SKM-1 (cell line): Measurements from ENCODE around the gene TEDDM1.
"Not testable (repeated sequence)": the region's sequence is repeated elsewhere in the genome, so short reads cannot be mapped to it uniquely, and the experiment has no call there.

Experiments used
- DNase-seq: peaks from one replicate; lab custom pipeline; 2025; ENCODE audit not compliant: unreplicated experiment; lab: John Stamatoyannopoulos, UW

Gene TEDDM1

GRCh38 chr1:182400567-182400966 is at the start of gene TEDDM1:
Gene TEDDM1, minus strand, starts transcription at chr1:182400667. Its CDS starts 182 bp downstream, at chr1:182400485.
- DNase-seq, result no peak

DNA sequence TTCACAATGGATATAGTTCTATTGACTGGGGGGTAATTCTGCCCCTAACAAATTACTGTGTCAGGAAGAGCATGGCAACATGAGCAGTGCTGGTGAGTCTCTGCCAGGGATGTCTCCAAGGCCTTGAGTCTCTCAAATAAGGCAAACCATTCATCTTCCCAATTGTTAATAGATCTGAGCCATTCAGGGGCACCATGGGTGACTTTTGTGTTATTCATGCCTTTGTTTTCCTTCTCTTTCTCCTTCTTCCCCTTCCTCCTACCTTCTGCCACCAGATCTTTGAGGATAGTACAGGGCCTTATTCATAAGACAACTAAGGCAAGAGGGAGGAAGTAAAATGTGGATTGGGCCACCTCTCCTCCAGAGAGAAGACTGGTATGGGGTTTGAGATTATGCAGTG is 49.6 kb upstream of the TEDDM1 start, which contains the start of gene RGSL1:
RGSL1 (plus strand) TSS at position 60 of the 400 bp plus-strand sequence; CDS start at position 80, 20 bp downstream.
- no peak for DNase-seq

DNA sequence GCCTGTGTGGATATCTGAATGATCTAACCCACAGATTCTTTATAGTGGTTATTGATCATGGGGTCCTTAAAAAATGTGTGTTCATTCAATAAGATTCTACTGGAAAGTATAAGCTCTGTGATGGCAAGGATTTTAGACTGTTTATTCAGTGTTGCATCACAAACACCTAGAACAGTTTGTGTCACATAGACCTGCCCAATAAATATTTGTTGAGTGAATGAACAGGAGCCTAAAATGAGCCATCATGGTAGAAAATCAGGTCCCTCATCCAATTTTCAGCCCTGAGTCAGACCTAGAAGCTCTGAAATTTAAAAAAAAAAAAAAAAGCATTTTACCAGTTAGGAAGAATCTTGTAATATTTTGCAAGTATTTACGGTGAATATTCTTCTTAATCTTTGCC is 47.2 kb upstream of the TEDDM1 start:
- DNase-seq, result no peak

DNA sequence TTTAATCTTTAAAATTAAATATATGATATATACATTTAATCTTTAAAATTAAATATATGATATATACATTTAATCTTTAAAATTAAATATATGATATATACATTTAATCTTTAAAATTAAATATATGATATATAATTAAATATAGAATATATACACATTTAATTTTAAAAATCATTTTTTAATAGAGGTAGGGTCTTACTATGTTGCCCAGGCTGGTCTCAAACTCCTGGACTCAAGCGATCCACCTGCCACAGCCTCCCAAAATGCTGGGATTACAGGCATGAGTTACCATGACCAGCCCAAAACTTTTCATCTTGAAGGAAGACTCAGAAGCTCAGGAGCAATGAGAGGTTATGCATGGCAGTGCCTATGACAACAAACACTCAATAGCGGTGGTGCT is 46.7 kb upstream of the TEDDM1 start:
- not testable (repeated sequence) for DNase-seq

- DNase-seq, result peak; percentile 81
Observed at GRCh38 chr1:182446033-182446669, 45.7 kb upstream of the TEDDM1 start.

DNA sequence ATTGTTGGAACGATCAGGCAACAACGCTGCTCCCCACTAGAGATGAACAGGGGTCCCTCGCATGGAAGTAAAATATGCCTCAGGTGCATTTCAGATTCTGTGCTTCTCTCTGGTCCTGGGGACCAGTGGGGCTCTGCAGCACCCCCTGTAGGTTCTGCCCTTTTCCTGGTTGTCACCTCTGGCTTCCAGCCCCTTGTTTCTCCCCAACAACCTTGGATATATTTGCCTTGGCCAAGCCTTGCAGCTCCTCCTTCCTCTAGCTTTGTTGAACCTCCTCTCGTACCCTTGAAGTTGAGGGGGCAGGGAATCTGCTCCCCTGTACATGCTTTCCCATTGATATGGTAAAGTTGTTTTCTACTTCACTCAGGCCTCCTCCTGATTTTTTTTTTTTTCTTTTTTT is 44.0 kb upstream of the TEDDM1 start:
- no peak for DNase-seq

DNA sequence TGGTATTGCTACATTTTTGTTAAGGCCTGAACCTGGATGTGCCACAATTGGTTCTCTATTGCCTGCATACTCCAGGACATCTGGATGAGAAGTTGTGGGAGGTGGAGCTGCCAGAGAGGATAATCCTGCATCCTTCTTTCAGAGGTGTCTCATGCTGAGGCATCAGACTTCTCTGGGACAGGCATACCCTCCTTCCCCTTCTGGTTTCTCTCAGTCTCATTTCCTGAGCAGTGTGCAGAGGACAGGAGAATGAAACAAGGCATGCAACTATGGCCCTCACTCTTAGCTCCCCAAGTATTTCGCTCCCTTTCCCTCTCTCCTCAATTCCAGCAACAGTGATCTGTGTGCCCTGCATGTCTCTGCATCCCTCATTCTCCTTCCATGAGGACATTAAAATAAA is 41.9 kb upstream of the TEDDM1 start:
- DNase-seq, result no peak

- no peak for DNase-seq
Observed at GRCh38 chr1:182441719-182442118, 41.3 kb upstream of the TEDDM1 start.

DNA sequence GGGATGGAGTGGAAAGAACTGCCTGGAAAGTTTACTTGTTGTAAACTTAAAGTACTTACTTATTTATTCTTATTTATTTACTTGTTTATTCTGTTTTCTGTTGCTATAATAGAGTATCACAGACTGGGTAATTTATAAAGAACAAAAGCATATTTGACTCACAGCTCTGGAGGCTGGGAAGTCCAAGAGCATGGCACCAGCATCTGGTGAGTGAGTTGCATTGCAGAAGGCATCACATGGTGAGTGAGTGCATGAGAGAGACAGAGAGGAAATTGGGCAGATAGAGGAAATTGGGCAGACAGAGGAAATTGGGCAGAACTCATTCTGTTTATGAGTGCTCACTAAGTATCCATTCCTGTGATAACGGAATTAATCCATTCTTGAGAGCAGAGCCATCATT is 37.9 kb upstream of the TEDDM1 start:
- no peak for DNase-seq

GRCh38 chr1:182433580-182433979 is 33.1 kb upstream of the TEDDM1 start:
- no peak for DNase-seq

DNA sequence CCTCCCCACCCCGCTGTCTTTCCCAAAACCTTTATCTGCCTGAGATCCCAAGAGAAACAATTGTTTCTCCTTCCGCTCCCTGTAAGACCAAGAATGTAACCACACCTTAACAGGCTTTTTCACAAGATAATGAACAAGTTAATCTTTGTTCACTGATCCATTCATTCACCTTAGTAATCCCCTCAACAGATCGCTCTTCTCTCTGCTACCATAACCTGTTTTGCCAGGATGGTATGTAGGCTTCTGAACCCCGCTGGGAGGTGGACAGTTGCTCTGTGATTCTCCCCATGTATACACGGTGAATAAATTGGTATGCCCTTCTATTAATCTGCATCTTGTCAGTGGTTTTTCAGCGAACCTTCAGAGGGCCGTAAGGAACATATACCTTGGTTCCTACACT is 30.8 kb upstream of the TEDDM1 start:
- no peak for DNase-seq

- DNase-seq, result peak; percentile 55
Observed at GRCh38 chr1:182430263-182431068, 30.0 kb upstream of the TEDDM1 start.

GRCh38 chr1:182428043-182428442 is 27.6 kb upstream of the TEDDM1 start:
- DNase-seq, result no peak

DNA sequence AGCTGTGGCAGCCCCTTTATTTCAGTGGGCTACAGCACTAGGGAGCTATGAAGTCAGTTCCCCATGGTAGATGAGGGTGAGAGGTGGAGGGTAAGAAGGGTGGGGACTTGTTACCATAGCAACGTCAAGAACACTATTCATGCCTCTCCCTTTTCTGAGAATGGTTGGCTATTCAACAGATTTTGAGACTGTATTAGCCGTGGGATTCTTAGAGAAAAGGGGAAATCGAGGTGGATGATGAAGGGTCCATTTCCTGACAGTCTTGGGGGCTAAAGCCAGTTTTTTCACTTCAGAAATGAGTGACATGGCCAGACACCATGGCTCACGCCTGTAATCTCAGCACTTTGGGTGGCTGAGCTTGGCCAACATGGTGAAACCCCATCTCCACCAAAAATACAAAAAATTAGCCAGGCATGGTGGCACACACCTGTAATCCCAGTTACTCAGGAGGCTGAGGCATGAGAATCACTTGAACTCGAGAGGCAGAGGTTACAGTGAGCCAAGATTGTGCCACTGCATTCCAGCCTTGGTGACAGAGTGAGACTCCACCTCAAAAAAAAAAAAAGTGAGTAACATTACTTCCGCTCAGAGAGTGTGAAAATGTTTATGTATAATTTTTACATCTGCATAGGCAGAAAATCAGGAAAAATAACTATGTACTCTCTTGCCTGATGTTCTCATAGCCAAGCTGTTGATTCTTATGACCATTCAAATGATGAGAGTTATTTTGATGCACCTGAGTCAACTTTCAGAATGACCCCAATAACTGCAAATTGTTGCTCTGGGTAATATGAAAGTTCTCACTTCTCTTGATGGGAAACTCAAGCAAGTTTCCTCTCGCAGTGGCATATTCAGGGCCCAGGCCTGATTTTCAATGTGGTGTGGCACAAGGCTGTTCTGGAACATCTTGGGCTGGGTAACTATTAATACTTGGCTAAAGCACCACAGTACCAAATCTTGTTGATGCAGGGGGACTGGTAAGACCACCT is 26.3 kb upstream of the TEDDM1 start:
- DNase-seq, result no peak

- DNase-seq, result no peak
Observed at GRCh38 chr1:182415789-182416188, 15.3 kb upstream of the TEDDM1 start.

GRCh38 chr1:182413969-182414368 is 13.5 kb upstream of the TEDDM1 start:
- no peak for DNase-seq

GRCh38 chr1:182413486-182413885 is 13.0 kb upstream of the TEDDM1 start:
- DNase-seq, result no peak

DNA sequence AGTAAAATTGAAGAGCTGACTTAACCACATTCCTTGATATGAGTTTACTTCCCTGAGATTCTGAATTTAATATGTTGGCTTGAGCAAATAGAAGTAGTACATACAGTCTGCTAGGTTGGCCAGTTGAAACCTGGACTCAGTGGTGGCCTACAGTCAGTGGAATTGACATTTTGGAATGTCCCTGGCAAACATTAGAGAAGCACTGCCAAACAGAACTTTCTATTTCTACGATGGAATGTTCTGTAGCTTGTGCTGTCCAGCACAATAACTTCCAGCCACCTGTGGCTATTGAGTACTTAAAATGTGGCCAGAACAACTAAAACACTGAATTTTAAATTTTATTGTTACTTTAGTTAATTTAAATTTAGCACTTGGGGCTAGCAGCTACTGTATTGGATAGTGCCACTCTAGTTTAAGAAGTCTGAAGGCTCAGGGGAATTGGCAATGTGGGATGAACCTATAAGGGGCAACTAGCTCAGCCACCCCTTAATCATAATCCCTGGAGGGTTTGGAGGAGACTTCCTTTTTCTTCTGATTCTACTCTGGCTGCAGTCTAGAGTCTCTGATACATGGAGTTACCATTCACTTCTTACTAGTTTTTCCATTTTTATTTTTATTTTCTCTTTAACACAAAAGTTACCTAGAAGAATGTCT is 10.3 kb upstream of the TEDDM1 start:
- no peak for DNase-seq

- DNase-seq, result no peak
Observed at GRCh38 chr1:182410138-182410537, 9.7 kb upstream of the TEDDM1 start.

GRCh38 chr1:182408435-182409075 is 8.1 kb upstream of the TEDDM1 start:
- no peak for DNase-seq
